K562 (cell line): ENCODE data around the gene RHOV. TPM values are rescaled to one million over a fixed set of nuclear protein-coding genes. Genes with fewer than 3 reads are reported as not detected.

ENCODE experiments used
- ATAC-seq: fragments of 200-7000 bp; cut with Tn5 transposase; 3 replicates; pipeline ENCODE4 v1.9.1; 2020; ENCODE audit warnings: moderate library complexity
- BruUV-seq: library from RNA; stranded (reverse); fragments of 400-500 nt; replicated peaks from 2 replicates; lab custom pipeline; 2021; lab: Mats Ljungman, UMichigan
- CTCF ChIA-PET: fragments of 300-600 bp; formaldehyde crosslinking; extraction: SDS; loops from one replicate; lab custom pipeline; 2021; ENCODE audit warnings: low intra/inter-chr PET ratio; lab: Yijun Ruan, JAX
- POLR2A ChIA-PET: fragments of 300-600, 350-650 bp; sonication (Branson Sonifier 250); formaldehyde crosslinking; extraction: SDS; loops from one replicate; lab custom pipeline; 2021; ENCODE audit warnings: antibody characterized with exemption, inconsistent platforms; lab: Yijun Ruan, JAX
- DNase-seq, 4 experiments: peaks; one replicate each; pipeline versions ENCODE4 v3.0.0 to v3.0.0-alpha.2; 2011 to 2018; ENCODE audit warnings: low spot score in 3 of 4, mixed read lengths in 3 of 4; ENCODE audit errors: extremely low read depth in 1 of 4
- FAIRE-seq: peaks from 2 replicates; lab custom pipeline; 2011; peaks lifted over from hg19 to GRCh38; lab: Jason Lieb, UNC
- H2AFZ ChIP-seq: 2 replicates; pipeline ENCODE4 v1.6.0; 2011; ENCODE audit warnings: low read depth, low read length, control low read depth, inconsistent platforms
- H3K27ac ChIP-seq: fragments of 200-600 bp; 3 replicates; pipeline ENCODE4 v1.8.0; 2011; ENCODE audit warnings: low read depth, mild to moderate bottlenecking, control low read depth, inconsistent platforms, low read length, moderate library complexity, mixed read lengths; ENCODE audit errors: extremely low read depth
- H3K27me3 ChIP-seq, 2 experiments: fragments of 300-600 bp in 1 of 2; 2 replicates in 1 of 2; 3 replicates in 1 of 2; pipeline versions ENCODE4 v1.6.0 to v1.8.0; 2011; ENCODE audit warnings: inconsistent platforms in 2 of 2, low read length in 2 of 2, mild to moderate bottlenecking in 1 of 2, mixed read lengths in 1 of 2, moderate library complexity in 1 of 2; ENCODE audit not compliant: control insufficient read depth in 2 of 2, insufficient read depth in 2 of 2
- H3K36me3 ChIP-seq: fragments of 300-600 bp; 3 replicates; pipeline ENCODE4 v1.8.0; 2011; ENCODE audit warnings: mild to moderate bottlenecking, low read length, inconsistent platforms; ENCODE audit not compliant: control insufficient read depth, insufficient read depth
- H3K4me1 ChIP-seq, 2 experiments: fragments of 200-600 bp in 1 of 2; replicated peaks in 1 of 2; 2 replicates in 1 of 2; 3 replicates in 1 of 2; pipeline versions ENCODE4 v1.5.1 to v1.8.0; 2011; ENCODE audit warnings: inconsistent platforms in 2 of 2, low read length in 2 of 2, mild to moderate bottlenecking in 1 of 2, mixed read lengths in 1 of 2, moderate library complexity in 1 of 2; ENCODE audit not compliant: control insufficient read depth in 2 of 2, insufficient read depth in 2 of 2
- H3K4me2 ChIP-seq: 2 replicates; pipeline ENCODE4 v1.6.1; 2011; ENCODE audit warnings: low read length, control low read depth, inconsistent platforms, mixed read lengths; ENCODE audit not compliant: insufficient read depth
- H3K4me3 ChIP-seq: fragments of 200-600 bp; sonication (generic), shearing (Covaris generic); 2 replicates; pipeline ENCODE4 v1.5.1; 2016; ENCODE audit warnings: control low read depth, inconsistent platforms
- H3K79me2 ChIP-seq: fragments of 200-600 bp; 3 replicates; pipeline ENCODE4 v1.8.0; 2011; ENCODE audit warnings: low read length, inconsistent platforms; ENCODE audit not compliant: control insufficient read depth, insufficient read depth
- H3K9ac ChIP-seq, 2 experiments: 2 replicates each; pipeline versions ENCODE4 v1.6.0 to v1.6.1; 2011; ENCODE audit warnings: low read depth in 2 of 2, low read length in 2 of 2, control low read depth in 1 of 2, inconsistent platforms in 1 of 2, mild to moderate bottlenecking in 1 of 2, mixed read lengths in 1 of 2; ENCODE audit not compliant: insufficient read depth in 1 of 2
- H3K9me1 ChIP-seq: one replicate; pipeline ENCODE4 v1.6.0; 2011; ENCODE audit warnings: inconsistent platforms, mild to moderate bottlenecking, low read length, moderate library complexity; ENCODE audit not compliant: control insufficient read depth, insufficient read depth
- H3K9me3 ChIP-seq: replicated peaks from 2 replicates; pipeline ENCODE4 v1.5.1; 2011; ENCODE audit warnings: low read depth, low read length, inconsistent platforms; ENCODE audit not compliant: control insufficient read depth, insufficient read depth
- H4K20me1 ChIP-seq: replicated peaks from 2 replicates; pipeline ENCODE4 v1.6.1; 2011; ENCODE audit warnings: low read length, inconsistent platforms, mixed read lengths; ENCODE audit not compliant: control insufficient read depth, insufficient read depth
- BCL6 ChIP-seq: fragments of 250-450 bp; sonication (Bioruptor Pico); IDR thresholded peaks from 2 replicates; pipeline ENCODE4 v1.4.0; 2020
- CC2D1A ChIP-seq: fragments of 450-650 bp; IDR thresholded peaks from 2 replicates; pipeline ENCODE4 v1.6.1; 2017; ENCODE audit warnings: mild to moderate bottlenecking
- KLF16 ChIP-seq: IDR thresholded peaks from 2 replicates; pipeline ENCODE4 v1.6.1; 2016; ENCODE audit warnings: antibody characterized with exemption
- MCM3 ChIP-seq: fragments of 450-650 bp; IDR thresholded peaks from 2 replicates; pipeline ENCODE4 v1.6.1; 2016
- MEF2D ChIP-seq: conservative IDR thresholded peaks from 2 replicates; pipeline ENCODE4 v1.6.1; 2016; ENCODE audit warnings: low read depth, missing genetic modification characterization, missing compliant biosample characterization
- NCOA6 ChIP-seq: fragments of 450-650 bp; IDR thresholded peaks from 2 replicates; pipeline ENCODE4 v1.6.1; 2017; ENCODE audit warnings: mild to moderate bottlenecking
- NELFE ChIP-seq: IDR thresholded peaks from 2 replicates; pipeline ENCODE4 v1.6.1; 2011; ENCODE audit warnings: mild to moderate bottlenecking; ENCODE audit not compliant: insufficient read depth, insufficient read length
- NFIC ChIP-seq: fragments of 450-650 bp; IDR thresholded peaks from 2 replicates; pipeline ENCODE4 v1.6.1; 2017; ENCODE audit warnings: mild to moderate bottlenecking, inconsistent platforms
- POLR2H ChIP-seq: IDR thresholded peaks from 2 replicates; pipeline ENCODE4 v1.6.1; 2016; ENCODE audit warnings: missing genetic modification characterization, low read depth, mild to moderate bottlenecking, control low read depth, missing compliant biosample characterization, moderate library complexity
- POU5F1 ChIP-seq: fragments of 150-350 bp; IDR thresholded peaks from 2 replicates; pipeline ENCODE4 v1.6.1; 2014; ENCODE audit warnings: borderline replicate concordance, low read length, low read depth, mild to moderate bottlenecking; ENCODE audit not compliant: partially characterized antibody
- PYGO2 ChIP-seq: fragments of 450-650 bp; IDR thresholded peaks from 2 replicates; pipeline ENCODE4 v1.6.1; 2016; ENCODE audit warnings: mild to moderate bottlenecking, missing genetic modification characterization, moderate library complexity, missing compliant biosample characterization
- RBM39 ChIP-seq: fragments of 200-400 bp; formaldehyde crosslinking; optimal IDR thresholded peaks from 2 replicates; pipeline ENCODE3; 2018; ENCODE audit warnings: low read depth, low read length
- SIRT6 ChIP-seq: IDR thresholded peaks from one replicate; pipeline ENCODE4 v1.6.1; 2012; ENCODE audit warnings: low read depth, mild to moderate bottlenecking, control low read depth, inconsistent platforms, low read length, moderate library complexity
- SNRNP70 ChIP-seq: fragments of 200-400 bp; formaldehyde crosslinking; optimal IDR thresholded peaks from 2 replicates; pipeline ENCODE3; 2017; ENCODE audit warnings: low read depth, low read length
- SRSF1 ChIP-seq: fragments of 200-400 bp; formaldehyde crosslinking; IDR thresholded peaks from 2 replicates; pipeline ENCODE4 v1.6.1; 2017; ENCODE audit warnings: mild to moderate bottlenecking, low read depth, low read length, moderate library complexity
- TRIM24 ChIP-seq, 2 experiments: fragments of 450-650 bp; IDR thresholded peaks; 2 replicates each; pipeline ENCODE4 v1.6.1; 2016
- ZSCAN32 ChIP-seq: fragments of 450-650 bp; formaldehyde crosslinking; IDR thresholded peaks from 2 replicates; pipeline ENCODE4 v1.4.0; 2020; ENCODE audit warnings: mild to moderate bottlenecking, moderate library complexity
- WGBS: fragments of 100-300 bp; shearing (Covaris generic); methylation state at CpG from one replicate; pipeline ENCODE4 v1.1.6; 2016; ENCODE audit warnings: low coverage, mixed read lengths; ENCODE audit not compliant: insufficient coverage; ENCODE audit errors: missing lambda C conversion rate; 5-methylcytosine and 5-hydroxymethylcytosine counted together
- in situ Hi-C: fragments of 300-500 bp; cut with MboI; formaldehyde crosslinking; loops from 4 replicates; pipeline ENCODE4 v1.15.0; 2018; ENCODE audit warnings: inconsistent platforms, mixed read lengths
- intact Hi-C: fragments of 100-400 bp; cut with micrococcal nuclease; formaldehyde crosslinking; loops from 2 replicates; pipeline ENCODE4 v1.14.2; 2022
- polyA plus RNA-seq, 8 experiments: library from polyadenylated mRNA; depleted of rRNA in 4 of 8; stranded (reverse) in 5 of 8; unstranded in 3 of 8; fragments of >200 nt; fragmentation: Nextera tagmentation in 2 of 8; fragmentation: Illumina TruSeq in 1 of 8; extraction: Ambion mirVana in 2 of 8; extraction: Trizol in 1 of 8; gene quantifications; 2 replicates each; pipeline versions ENCODE4 v1.2.1 to v1.2.3, GENCODE V29; 2011 to 2014; ENCODE audit warnings: inconsistent platforms in 1 of 8, missing spikeins in 1 of 8
- total RNA-seq, 7 experiments: library from RNA; depleted of rRNA in 6 of 7; stranded (reverse); fragments of >200 nt in 6 of 7; fragmentation: Illumina TruSeq in 2 of 7; extraction: Trizol in 2 of 7; gene quantifications; 2 replicates each; pipeline versions ENCODE4 v1.2.1 to v1.2.3, GENCODE V29; 2011 to 2021; ENCODE audit warnings: low replicate concordance in 1 of 7
- TF ChIP-seq, protein P1 (sequence below): fragments of 450-650 bp; IDR thresholded peaks from 2 replicates; pipeline ENCODE4 v1.6.1; 2017; ENCODE audit warnings: antibody characterized with exemption, mild to moderate bottlenecking
- TF ChIP-seq, protein P2 (sequence below): sonication (generic); formaldehyde crosslinking; IDR thresholded peaks from 2 replicates; pipeline ENCODE4 v1.8.0; 2022; ENCODE audit warnings: mild to moderate bottlenecking, low read depth, missing genetic modification reagents

RHOV gene
- total and polyA plus RNA-seq, 9 of the 15 experiments (the other 6 are each of a cell fraction or from before 2014, with no cell fraction given) = 0.08 to 2.0 (median 1.1) TPM

DNA sequence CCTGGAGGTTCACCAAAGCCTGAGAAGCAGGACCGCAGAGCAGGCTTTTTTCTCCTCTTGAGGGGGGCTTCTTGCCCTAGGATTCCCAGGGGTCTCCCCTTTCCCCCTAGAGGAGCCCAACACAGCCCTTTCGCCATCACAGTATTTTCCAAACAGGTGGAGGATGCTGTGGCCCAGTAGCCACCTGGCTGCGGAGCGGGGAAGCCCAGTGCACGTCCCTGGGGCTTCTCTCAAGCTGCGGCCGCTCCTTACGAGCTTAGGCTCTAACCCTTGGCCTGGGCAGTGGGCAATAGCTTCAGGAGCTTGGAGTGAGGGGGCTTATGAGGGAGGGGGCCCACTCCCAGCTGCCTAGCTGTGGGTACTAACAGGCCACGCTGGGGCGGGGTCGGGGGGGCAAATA is 43.6 kb upstream of the RHOV start:
- no peak overlapping the region for H3K9ac ChIP-seq
- no peak for TF ChIP-seq POU5F1
- no peak for TF ChIP-seq SRSF1
- no peak for TF ChIP-seq NCOA6
- TF ChIP-seq RBM39 = no peak
- TF ChIP-seq, protein P1, sequence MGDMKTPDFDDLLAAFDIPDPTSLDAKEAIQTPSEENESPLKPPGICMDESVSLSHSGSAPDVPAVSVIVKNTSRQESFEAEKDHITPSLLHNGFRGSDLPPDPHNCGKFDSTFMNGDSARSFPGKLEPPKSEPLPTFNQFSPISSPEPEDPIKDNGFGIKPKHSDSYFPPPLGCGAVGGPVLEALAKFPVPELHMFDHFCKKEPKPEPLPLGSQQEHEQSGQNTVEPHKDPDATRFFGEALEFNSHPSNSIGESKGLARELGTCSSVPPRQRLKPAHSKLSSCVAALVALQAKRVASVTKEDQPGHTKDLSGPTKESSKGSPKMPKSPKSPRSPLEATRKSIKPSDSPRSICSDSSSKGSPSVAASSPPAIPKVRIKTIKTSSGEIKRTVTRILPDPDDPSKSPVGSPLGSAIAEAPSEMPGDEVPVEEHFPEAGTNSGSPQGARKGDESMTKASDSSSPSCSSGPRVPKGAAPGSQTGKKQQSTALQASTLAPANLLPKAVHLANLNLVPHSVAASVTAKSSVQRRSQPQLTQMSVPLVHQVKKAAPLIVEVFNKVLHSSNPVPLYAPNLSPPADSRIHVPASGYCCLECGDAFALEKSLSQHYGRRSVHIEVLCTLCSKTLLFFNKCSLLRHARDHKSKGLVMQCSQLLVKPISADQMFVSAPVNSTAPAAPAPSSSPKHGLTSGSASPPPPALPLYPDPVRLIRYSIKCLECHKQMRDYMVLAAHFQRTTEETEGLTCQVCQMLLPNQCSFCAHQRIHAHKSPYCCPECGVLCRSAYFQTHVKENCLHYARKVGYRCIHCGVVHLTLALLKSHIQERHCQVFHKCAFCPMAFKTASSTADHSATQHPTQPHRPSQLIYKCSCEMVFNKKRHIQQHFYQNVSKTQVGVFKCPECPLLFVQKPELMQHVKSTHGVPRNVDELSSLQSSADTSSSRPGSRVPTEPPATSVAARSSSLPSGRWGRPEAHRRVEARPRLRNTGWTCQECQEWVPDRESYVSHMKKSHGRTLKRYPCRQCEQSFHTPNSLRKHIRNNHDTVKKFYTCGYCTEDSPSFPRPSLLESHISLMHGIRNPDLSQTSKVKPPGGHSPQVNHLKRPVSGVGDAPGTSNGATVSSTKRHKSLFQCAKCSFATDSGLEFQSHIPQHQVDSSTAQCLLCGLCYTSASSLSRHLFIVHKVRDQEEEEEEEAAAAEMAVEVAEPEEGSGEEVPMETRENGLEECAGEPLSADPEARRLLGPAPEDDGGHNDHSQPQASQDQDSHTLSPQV = no peak
- TF ChIP-seq KLF16 = no peak
- no peak for TF ChIP-seq CC2D1A
- no peak for TF ChIP-seq SNRNP70
- no peak for TF ChIP-seq MCM3
- no peak for TF ChIP-seq SIRT6
- no peak for TF ChIP-seq TRIM24 (IDR thresholded peaks at IDR 0.05)
- TF ChIP-seq, protein P2, sequence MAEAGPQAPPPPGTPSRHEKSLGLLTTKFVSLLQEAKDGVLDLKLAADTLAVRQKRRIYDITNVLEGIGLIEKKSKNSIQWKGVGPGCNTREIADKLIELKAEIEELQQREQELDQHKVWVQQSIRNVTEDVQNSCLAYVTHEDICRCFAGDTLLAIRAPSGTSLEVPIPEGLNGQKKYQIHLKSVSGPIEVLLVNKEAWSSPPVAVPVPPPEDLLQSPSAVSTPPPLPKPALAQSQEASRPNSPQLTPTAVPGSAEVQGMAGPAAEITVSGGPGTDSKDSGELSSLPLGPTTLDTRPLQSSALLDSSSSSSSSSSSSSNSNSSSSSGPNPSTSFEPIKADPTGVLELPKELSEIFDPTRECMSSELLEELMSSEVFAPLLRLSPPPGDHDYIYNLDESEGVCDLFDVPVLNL (CRISPR knock-in tag) = no peak
- no peak for TF ChIP-seq NELFE
- no peak for TF ChIP-seq NFIC
- TF ChIP-seq PYGO2 (tag) = no peak
- no peak for TF ChIP-seq BCL6 (CRISPR knock-in tag)
- no peak for TF ChIP-seq POLR2H
- TF ChIP-seq MEF2D = no peak
- no peak for TF ChIP-seq ZSCAN32 (CRISPR knock-in tag)
- H3K79me2 ChIP-seq = no peaks in the 10 kb centered on the region
- H3K4me3 ChIP-seq = no peak overlapping the region
- H3K4me2 ChIP-seq = no peak overlapping the region
- H3K4me1 ChIP-seq = peaks cover 0 to 28% of the 10 kb centered on the region in 2 experiments; a peak in 3 of 5 replicates
- intact Hi-C loops = no loop called here
- ATAC-seq (no peak), FAIRE-seq (no peak), DNase-seq (no peak)
- no peak overlapping the region for H2AFZ ChIP-seq
- WGBS = 41% methylated on average over 11 of the region's 11 CpGs
- no peaks in the 10 kb centered on the region for H3K9me1 ChIP-seq
- POLR2A ChIA-PET = interaction anchor here (0.7 kb wide), 1 partner anchor 55 kb away, joined by 3 read pairs; no protein-coding TSS in a partner anchor
- no peaks in the 10 kb centered on the region for H4K20me1 ChIP-seq
- in situ Hi-C loops = no loop called here
- H3K9me3 ChIP-seq = no peaks in the 10 kb centered on the region
- no TSS peak for BruUV-seq
- CTCF ChIA-PET = no interaction called here
- no peaks in the 10 kb centered on the region for H3K27me3 ChIP-seq
- no peaks in the 10 kb centered on the region for H3K36me3 ChIP-seq
- H3K27ac ChIP-seq = no peak overlapping the region
